ENCODE measurements around the gene LITAF.

GRCh38 chr16:11596572-11597226 is 10.0 kb upstream of the LITAF start:
- TF ChIP-seq CTCF (conservative IDR thresholded peaks at IDR 0.05 in 1 of 2, IDR thresholded peaks at IDR 0.05 in 1 of 2; ENCODE audit: extremely low read depth in 1 of 2, insufficient read depth in 1 of 2, low read depth in 1 of 2, low read length in 2 of 2) (no peak), EZH2 (IDR thresholded peaks at IDR 0.05; ENCODE audit: borderline replicate concordance, low read length) (no peak)

Data from mammary epithelial cell (primary cell).